CD1c-positive myeloid dendritic cell (primary cell): ENCODE data around the gene TMEM176A.
"Not testable (repeated sequence)": the region's sequence is repeated elsewhere in the genome, so short reads cannot be mapped to it uniquely, and the experiment has no call there.

Experiments used
- DNase-seq: peaks from one replicate; pipeline ENCODE4 v3.0.0-alpha.2; 2016; ENCODE audit errors: extremely low spot score

TMEM176A gene, protein sequence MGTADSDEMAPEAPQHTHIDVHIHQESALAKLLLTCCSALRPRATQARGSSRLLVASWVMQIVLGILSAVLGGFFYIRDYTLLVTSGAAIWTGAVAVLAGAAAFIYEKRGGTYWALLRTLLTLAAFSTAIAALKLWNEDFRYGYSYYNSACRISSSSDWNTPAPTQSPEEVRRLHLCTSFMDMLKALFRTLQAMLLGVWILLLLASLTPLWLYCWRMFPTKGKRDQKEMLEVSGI

DNA sequence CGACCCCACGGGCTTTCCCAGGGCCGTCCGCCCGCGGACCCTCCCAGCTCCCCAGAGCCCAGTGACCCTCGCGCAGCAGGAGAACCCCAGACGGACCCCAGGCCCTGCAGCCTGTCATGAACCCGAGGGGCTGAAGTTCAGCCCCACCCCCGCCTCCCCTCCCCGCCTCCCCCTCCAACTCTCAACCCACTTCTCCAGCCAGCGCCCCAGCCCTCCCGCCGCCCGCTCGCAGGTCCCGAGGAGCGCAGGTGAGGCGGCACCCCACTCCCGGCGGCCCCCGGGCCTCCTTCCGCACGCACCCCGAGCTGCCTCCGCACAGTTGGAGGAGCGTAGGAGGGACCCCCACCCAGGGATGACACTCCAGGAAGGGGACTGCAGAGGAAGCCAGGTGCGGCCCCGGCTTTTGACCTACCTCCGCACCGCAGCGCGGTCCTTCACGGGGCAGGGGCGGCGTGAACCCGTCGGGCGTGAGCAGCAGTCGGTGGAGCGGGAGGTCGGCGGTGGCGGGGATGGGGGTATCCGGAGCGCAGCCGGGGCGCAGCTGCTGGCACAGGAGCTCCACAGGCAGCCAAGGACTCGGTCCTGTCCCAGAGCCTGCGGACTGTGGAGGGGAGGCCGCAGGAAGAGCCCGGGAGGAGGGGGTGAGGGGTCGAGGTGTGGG, at the start of gene TMEM176A:
TSS of gene TMEM176A (plus strand) at position 189 of the 661 bp plus-strand sequence. CDS start 782 bp downstream, outside the sequence.
- no peak for DNase-seq

DNA sequence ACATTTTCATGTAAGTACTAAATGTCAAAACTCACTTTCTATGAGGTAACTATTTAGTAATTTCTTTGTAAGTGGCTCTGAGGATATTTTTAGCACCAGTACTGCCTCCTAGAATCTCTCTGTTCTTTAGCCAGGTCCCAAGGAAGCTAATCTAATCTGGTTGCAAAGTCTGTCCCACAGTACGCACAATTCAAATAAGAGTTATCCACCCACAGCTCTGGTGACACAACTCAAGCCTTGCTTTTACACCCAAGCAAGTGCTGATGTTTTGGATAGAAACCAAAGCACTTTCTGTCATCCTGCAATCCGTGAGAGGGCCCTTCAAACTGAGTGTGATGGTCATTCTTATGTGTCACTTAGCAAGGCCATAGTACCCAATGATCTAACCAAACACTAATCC, 48.9 kb upstream of the TMEM176A start:
- no peak for DNase-seq

DNA sequence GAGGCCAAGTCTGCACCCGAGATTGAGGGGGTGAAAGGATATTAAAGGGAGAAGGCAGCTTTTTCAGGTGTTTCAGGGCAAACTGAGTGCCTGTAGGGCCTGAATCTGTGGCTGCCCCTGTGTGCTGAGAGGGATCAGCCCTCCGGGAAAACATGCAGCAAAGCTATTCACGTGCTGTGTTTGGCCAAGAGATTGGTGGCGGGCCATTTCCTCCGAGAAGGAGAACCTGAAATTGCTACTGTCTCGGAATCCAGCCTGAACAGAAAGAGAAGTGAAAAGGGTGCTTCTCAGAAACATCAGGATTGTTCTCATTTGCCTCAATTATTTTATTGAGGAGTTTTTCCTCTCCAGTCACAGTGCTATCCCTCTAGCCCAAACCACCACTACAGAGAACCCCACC, 47.3 kb upstream of the TMEM176A start:
- DNase-seq: peak; percentile 63

DNA sequence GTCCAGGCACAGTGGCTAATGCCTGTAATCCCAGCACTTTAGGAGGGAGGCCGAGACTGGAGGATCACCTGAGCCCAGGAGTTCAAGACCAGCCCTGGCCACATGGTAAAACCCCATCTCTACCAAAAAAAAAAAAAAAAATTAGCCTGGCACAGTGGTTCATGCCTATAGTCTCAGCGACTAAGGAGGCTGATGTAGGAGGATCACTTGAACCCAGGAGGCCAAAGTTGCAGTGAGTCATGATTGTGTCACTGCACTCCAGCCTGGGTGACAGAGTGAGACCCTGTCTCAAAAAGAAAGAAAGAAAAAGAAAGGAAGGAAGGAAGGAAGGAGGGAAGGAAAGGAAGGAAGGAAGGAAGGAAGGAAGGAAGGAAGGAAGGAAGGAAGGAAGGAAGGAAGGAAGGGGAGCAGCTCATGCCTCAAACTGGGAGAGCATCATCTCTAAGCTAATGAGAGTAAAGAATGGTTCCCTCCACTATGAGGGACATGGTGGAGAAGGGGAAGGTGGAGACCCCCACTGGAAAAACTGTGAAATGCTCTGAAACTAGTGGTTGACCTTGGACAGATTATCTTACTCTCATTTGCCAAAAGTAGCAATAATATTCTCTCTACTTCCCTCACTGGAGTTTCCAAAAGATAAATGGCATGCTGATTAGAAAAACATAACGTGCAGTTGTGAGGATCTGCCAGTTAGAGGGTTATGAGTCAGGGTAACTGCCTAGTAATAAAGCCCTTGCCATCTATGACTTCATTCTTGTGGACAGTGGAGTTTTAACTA, 46.6 kb upstream of the TMEM176A start:
- peak; percentile 60 for DNase-seq

DNA sequence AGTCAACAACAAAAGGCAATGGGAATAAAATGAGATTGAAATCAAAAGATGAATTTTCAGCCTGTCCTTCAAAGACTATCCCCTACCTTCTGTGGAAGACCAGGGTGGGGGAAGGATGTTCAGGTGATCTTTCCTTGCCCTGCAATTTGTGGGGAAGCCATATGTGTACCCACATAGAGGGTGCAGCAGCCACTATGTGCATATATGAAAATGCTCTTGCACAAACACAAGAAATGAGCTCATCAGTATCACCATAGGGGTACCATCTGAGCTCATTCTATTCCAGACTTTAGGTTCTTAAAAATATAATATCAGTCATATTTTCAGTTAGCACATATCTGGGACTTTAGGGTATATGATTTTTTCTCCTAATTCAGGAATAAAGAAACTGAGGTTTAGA, 45.6 kb upstream of the TMEM176A start:
- DNase-seq: no peak

DNA sequence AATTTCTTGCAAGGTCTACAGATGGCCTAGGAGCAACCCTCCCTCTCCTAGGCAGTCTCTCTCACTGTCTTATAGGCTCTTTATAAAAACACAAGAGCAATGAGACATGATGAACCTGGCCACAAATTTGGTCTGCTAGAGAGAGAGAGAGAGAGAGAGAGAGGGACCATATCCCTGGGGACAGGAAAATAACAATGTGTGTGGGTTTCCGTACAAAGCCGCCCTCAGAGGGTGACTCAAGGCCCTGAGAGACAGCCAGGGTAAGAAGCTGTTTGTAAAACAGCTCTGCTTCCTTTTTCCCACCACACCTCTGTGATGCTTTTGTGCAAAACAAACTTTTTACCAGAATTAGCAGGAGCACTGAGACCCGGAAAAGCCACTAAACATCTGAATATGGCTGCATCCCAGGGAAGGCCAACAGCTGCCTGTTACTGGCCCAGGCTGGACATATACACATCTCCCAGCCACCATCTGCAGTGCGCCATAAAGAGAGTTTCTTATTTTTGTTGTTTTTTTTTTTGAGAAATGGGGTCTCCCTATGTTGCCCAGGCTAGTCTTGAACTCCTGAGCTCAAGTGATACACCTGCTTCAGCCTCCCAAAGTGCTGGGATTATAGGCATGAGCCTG, 45.0 kb upstream of the TMEM176A start:
- peak; percentile 72 for DNase-seq

DNA sequence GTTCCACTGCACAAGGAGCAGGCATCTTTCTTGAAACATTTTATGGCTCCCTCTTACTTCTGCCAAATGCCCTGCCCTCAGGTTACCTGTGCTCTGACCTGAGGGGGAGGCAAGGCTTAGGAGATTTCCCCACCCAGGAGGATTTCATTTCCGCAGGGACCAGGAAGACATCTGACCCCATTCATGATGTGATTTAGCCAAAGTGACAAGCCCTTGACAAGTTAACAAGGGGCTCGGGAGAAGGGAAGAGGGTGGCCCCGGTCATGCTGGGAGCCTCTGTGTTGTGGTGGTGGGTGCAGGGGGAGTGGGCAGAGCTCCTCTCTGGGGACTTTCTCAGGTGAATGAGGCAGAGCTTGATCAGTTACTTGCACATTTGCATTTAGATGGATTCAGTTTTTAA, 44.4 kb upstream of the TMEM176A start:
- DNase-seq: no peak

DNA sequence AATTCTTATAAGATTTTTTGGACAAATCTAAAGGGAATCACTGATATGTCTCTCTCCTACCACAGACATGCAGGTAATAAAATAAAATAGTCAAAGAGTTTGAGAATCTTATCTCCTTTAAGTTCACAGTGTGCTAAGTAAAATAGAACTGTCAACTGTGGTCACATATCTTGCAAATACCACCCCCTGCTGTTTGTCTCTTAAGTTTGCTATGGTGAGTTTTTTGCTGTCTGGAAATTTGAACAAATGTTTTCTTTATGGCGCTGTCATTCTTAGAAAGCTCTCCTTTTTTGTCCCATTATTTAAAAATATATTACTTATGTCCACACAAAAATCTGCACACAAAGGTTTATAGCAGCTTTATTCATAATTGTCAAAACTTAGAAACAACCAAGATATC, 43.7 kb upstream of the TMEM176A start:
- DNase-seq: peak; percentile 67

DNA sequence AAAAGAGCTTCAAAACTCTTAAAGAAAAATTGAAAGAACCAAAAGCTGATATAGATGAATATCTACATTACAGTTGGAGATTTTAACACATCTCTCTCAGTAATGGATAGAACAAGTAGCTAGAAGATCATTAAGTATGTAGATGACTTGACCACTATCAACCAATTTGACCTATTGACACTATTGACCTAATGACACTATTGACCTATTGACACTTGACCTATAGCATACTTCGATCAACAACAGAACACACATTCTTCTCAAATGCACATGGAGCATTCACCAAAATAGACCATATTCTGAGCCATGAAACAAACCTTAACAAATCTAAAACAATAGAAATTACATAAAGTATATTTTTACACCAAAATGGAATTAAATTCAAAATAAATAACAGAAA, 41.1 kb upstream of the TMEM176A start:
- DNase-seq: no peak

DNA sequence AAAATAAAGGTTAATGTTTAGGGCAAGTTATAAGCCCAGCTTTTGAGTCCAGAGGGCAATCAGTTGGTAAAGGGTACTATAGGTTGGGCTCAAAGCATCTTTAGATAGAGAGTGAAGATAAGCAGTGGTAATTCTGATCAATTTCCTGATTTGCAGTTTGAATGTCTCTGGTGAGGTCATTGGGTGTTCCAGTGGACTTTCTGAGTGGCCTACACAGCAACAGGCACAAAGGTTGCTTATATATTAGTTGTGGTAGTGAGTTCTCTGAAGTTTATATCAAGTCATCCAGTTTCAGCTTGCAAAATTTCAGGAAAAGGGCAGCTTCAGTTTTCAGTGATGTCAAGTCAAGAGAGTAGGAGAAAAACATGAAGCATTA, 34.2 kb upstream of the TMEM176A start:
- no peak for DNase-seq

DNA sequence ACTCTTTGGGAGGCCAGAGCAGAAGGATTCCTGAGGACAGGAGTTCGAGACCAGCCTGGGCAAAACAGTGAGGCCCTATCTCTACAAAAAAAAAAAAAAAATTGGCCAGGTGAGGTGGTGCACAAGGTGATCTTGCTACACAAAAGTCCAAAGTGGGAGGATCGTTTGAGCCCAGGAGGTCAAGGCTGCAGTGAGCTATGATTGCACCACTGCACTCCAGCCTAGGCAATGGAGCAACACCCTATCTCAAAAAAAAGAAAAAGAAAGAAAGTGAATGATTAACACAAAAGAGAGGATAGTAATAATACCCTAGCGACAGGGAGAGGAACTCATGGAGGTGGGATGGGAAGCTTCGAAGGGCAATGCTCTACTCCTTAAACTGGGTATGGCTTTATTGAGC, 30.8 kb upstream of the TMEM176A start:
- DNase-seq: no peak

DNA sequence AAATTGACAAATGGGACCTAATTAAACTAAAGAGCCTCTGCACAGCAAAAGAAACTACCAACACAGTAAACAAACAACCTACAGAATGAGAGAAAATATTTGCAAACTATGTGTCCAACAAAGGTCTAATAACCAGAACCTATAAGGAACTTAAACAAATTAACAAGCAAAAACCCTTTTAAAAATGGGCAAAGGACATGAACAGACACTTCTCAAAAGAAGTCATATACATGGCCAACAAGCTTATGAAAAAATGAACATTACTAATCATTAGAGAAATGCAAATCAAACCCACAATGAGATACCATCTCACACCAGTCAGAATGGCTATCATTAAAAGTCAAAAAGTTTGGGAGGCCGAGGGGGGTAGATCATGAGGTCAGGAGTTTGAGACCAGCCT, 26.4 kb upstream of the TMEM176A start:
- not testable (repeated sequence) for DNase-seq

DNA sequence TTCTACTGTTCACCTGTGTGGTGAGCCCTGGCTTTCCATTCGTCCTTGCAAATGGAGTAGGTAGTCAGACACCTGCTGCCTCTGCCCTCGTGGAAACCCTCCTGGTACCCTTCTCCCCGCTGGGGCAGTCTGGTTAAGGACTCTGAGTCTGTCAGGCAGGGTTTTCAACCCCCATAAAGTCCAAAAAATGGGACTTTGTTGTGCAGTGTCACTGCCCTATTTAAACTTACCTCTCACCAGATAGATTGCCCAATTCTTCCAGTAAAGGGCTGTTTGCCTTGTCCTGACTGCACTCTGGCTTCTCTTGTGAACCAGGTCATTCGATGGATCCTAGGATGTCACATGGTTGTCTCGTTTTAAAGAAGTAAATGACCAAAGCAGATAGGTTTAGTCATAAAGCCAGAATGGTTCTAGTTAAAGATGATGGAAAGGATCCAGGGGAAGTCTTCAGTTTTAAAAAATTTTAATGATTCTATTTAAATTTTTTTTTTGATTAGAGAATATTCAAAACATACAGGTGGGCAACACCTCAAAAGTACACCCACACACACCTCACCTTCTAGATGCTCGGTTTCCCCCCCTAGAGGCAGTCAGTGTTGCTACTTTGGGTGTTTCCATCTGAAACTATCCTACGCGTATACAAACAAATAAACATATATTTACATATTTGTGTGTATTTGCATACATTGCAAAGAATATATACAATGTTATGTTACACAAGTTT, 22.4 kb upstream of the TMEM176A start:
- DNase-seq: no peak

DNA sequence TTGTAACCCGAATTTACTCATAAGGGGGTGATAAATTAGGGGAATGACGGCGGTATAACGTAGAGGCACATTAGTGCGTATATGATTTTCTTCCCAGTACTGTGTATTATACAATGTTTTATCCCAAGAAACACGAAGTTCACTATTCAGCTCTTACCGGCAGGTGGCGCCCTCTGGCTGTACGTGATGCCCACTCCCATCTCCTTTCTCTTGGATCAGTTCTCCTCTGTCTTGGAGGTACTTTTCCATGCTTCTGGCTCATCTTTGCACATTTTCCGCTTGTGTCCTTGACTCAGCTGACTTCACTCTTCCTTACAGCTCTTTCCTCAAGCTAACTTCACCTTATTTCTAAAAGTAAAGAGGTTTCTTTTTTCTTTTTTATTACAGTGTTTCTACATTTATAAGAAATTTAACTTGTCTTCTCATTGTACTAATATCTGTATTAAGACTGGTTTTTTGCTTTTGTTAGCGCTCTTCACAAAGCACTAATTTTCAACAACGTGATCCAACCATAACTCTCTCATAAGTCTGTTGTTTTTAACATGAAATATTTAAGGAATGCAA, 21.7 kb upstream of the TMEM176A start:
- peak; percentile 86 for DNase-seq

DNA sequence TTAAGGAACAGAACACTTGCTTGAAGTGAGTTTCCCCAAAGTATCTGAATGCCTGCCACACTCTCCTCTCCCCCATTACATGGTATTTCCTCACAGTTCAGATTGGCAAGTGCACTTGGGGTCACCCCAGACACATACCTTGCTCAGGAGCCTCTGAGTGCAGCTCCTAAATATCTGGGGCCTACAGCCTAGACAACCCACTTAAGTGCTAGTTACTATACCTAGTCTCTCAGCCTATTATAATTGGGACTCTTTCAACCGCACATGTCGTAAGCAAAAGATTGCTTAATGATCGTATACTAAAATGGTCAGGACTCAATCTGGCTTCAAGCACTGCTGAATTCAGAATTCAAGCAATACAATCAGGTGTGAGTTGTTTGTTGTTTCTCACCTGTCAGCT, 20.3 kb upstream of the TMEM176A start:
- peak; percentile 27 for DNase-seq

DNA sequence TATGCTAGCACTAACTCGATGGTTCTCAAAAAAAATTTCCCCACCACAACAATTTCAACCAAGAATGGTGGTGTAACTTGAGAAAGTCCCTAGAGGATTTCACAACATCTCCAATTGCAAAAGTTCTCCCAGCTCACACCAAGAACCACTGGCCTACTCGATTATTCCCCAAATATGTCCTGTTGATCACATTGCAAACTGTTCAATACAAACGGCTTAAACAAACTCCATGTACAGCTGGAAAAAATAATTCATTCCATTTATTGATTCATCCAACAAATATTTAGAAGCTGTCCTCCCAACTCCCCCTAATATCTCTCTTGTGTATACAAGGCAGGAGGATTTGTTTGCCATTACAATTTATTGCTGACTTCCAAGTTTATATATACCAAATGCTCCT, 19.5 kb upstream of the TMEM176A start:
- DNase-seq: peak; percentile 80

DNA sequence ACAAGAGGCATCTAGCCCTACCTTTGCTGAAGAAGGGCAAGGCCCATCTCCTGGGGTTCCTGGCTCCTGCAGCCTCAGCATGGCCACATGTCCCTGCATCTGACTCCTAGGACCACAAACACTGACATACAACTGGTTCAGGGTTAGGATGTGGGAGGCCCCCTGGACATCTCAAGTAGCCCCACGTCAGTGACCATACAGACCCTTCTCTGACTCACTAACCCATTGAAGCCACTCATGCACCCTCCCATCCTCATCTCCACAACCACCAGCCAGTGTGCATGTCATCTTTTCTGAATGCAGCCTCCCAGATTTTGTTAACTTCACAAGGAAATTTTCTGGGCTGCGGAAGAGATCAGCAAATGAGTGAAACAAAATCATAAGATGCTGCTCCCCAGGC, 18.6 kb upstream of the TMEM176A start:
- no peak for DNase-seq

DNA sequence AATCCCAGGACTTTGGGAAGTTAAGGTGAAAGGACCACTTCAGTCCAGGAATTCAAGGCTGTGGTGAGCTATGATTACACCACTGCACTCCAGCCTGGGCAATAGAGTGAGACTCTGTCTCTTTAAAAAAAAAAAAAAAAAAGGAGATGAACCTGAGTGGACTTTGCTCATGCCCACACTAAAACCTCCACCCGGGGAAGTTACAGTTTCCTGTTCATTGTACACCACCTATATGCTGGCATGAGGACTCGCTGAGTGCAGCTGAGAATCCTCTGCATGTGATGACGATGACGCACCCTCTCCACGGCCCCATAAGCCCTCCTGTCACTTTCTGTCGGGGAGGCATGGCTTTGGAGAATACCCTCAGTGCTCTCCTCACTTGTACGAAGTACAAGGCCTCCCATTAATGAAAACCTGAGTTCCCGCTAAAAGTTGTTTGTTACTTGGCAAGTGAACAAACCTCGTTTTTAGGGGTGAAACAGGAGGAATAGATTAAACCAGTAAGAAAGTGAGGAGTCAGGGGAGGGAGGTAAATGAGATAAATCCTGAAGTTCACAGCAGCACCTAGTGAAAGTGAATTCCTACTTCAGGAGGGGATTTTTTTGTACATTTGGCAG, 16.3 kb upstream of the TMEM176A start:
- DNase-seq: peak; percentile 75

DNA sequence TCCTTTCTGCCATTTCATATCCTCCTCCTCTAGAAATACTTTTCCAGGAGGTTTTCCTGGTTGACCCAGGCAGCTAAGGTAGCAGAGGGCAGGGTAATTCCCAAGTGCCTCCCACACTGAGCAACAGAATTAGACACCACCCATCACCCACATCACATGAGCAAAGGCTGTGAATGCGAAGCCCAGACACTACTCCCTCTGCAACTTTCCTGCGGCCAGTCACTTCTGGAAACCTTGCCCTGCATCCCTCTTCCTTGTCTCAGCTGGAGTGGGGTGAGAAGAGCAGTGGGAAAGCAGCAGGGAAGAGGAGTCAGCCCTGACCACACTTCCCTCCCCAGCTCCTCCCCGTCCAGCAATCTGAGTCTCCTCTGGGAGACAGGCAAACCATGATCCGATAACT, 15.6 kb upstream of the TMEM176A start:
- peak; percentile 68 for DNase-seq

DNA sequence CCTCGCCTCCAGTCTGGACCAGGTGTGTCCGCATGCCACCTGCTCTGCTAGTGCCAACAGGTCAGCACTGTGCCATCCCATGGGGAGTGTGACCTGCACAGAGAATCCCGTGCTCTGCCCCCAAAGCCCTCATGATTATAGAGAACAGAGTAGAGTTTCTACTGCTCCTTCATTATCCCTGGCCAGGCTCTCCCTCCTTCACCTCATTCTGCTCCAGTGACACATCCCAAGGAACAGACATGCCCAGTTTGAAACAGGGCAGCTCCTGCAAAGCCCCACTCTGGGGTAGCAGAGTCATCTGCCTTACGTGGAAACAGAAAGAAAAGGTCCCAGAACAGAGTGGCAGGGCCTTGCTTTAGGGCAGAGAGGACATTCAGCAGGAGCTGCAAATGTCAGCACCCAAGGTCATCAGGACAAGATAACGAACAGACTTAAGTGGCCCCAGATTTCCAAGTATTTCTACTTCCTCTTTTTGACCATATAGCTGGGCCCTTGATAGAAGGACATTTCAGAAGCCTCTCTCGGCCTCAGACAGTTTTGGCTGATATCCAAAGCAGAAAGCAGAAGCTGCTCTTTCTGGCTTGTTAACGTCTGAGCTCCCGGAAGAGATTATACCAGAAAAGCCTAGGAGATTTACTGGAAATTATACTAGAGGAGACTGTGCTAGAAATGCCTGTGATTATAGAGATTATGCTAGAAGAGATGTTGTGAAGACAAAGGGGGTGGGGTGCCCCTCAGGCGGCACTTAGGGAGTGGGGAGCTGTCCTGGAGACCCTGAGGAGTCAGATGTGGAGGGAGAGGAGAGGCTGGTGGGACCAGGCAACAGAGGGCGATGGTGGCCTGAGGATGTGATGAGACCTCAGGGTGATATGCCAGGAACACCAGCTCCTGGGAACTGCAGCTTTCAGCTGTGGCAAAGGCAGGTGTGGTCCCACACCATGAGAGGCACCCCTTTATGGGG, 13.0 kb upstream of the TMEM176A start:
- DNase-seq: peak; percentile 94
